Measurements from ENCODE around the gene ZNF318.
"Not testable (repeated sequence)": the region's sequence is repeated elsewhere in the genome, so short reads cannot be mapped to it uniquely, and the experiment has no call there.

Gene ZNF318

GRCh38 chr6:43369174-43370002 lies at the start of gene ZNF318:
Gene ZNF318 (minus strand): TSS chr6:43369647. CDS start chr6:43369365, 282 bp downstream.
- FAIRE-seq, result peak; percentile 8

GRCh38 chr6:43416935-43417334 lies 47.5 kb upstream of the ZNF318 start:
- FAIRE-seq, result no peak

DNA sequence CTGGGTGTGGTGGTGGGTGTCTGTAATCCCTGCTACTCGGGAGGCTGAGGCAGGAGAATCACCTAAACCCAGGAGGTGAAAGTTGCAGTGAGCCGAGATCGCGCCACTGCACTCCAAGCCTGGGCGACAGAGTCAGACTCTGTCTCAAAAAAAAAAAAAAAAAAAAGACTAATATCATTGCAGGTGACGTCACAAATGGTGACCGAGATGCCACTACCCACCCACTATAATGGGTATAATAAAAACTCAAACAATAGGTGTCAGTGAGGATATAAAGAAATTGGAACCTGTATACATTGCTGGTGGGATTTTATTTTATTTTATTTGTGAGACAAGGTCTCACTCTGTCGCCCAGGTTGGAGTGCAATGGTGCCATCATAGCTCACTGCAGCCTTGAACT lies 45.8 kb upstream of the ZNF318 start:
- FAIRE-seq, result not testable (repeated sequence)

GRCh38 chr6:43413002-43413401 lies 43.6 kb upstream of the ZNF318 start:
- FAIRE-seq, result no peak

DNA sequence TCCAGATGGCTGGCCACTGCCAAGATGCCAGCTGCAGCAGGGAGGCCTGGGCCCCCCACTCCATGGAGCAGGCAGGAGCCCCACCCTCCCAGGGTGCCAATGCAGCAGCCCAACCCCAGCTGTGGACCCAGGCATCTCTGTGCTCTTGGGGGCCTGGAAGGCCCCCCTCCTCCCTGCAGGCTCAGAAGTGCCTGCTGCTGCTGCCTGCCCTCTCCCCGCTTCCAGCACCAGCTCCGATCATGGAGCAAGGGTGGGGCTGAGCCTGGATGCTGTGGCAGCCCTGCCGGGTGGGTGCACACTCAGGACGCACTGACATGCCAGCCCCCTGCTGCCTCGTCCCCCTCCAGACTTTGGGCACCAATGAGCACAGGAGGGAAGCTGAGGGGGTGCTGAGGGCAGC lies 43.1 kb upstream of the ZNF318 start:
- FAIRE-seq, result no peak

GRCh38 chr6:43410776-43411175 lies 41.3 kb upstream of the ZNF318 start:
- FAIRE-seq, result not testable (repeated sequence)

GRCh38 chr6:43408259-43408658 lies 38.8 kb upstream of the ZNF318 start:
- no peak for FAIRE-seq

GRCh38 chr6:43407296-43407695 lies 37.8 kb upstream of the ZNF318 start:
- FAIRE-seq, result no peak

- FAIRE-seq, result no peak
These were observed 35.9 kb upstream of the ZNF318 start for GRCh38 chr6:43405354-43405753.

GRCh38 chr6:43402820-43403219 lies 33.4 kb upstream of the ZNF318 start:
- no peak for FAIRE-seq

DNA sequence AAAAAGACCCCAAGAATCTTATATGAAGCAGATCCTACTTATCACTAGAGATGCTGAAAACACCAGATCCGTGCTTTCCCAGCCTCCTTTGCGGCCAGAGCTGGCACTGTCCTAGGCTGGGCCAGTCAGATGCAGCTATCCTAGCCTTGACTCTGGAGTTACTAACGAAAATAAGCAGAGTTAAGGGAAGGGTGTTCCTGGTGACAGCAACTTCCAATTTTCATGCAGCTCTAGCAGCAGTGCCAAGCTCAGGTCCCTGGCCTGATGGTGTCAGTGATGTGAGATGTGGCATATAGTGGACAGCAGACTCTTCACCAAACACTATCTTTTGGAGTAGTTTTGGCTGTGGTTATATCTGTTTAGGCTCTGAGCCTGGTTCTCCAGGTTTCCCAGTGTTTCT lies 32.3 kb upstream of the ZNF318 start:
- FAIRE-seq, result no peak

DNA sequence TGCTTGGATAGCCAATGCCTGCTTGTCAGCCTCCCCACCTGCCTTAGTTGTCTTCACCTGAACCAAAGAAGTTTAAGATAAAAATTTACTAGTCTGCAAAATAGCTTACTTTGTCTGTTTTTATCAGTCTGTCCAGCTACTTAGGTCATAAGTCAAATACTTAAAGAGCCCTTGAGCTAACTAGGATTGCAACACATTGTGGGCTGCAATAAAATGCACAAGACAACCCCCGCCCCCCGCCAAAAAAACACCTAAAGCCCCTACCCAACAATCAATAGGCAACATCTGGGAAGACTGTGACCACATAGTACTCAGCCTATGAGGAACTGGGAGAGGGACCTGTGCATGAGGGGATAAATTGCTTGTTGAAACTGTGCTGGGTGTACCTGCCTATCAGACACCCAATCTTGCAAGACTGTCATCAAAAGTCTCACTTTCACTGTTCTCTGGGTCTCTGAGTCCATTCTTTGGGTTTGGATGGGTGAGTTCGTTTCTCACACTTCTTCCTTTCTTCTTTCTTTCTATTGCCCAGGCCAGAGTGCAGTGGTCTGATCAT lies 30.6 kb upstream of the ZNF318 start:
- FAIRE-seq, result no peak

DNA sequence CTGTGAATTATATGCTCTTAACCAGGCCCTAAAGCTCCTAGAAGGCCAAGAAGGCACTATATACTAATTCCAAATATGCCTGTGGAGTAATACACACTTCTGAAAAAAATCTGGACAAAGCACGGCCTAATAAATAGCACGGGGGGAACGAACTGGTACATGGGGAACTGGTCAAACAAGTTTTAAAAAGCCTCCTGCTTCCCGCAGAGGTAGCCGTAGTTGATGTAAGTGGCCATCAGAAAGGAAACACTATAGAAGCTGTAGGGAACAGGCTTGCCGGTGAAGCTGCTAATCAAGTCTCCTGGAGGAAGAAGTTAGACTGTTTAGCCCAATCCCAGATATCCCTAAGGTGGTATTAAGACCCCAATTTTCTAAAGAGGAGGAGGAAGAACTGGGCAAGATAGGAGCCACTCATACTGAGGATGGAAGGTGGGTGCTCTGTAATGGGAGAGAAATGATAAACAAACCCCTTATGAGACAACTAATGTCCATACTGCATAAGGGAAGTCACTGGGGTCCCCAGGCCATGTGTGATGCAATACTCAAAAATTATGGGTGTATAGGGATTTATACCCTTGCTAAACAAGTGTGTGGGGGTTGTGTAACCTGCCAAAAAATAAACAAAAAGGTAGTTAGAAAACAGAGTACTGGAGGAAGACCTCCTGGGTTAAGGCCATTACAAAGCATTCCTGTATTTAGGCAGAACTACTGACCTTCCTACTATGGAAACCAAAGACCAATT lies 27.1 kb upstream of the ZNF318 start:
- no peak for FAIRE-seq

DNA sequence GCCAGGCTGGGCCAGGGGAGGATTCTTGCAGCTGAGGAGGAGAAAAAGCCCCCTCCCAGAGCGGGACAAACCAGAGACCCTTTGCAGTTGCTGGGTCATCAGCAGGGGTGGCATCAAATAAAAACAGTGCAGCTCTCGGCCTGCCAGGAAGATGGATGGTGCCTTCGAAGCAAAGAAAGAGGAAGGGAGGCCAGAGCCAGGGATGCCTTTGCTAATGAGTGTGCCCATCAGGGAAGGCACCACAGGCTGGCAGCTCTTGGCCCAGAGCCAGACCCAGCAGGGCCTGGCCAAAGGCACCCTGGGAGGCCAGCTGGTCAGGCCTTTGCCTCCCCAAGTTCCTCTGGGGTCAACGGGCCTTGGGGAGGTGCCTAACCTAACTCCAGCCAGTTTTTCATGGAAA lies 26.3 kb upstream of the ZNF318 start:
- no peak for FAIRE-seq

GRCh38 chr6:43394982-43395381 lies 25.5 kb upstream of the ZNF318 start:
- no peak for FAIRE-seq

- FAIRE-seq, result no peak
These were observed 24.2 kb upstream of the ZNF318 start for GRCh38 chr6:43393602-43394001.

GRCh38 chr6:43393133-43393532 lies 23.7 kb upstream of the ZNF318 start:
- FAIRE-seq, result not testable (repeated sequence)

DNA sequence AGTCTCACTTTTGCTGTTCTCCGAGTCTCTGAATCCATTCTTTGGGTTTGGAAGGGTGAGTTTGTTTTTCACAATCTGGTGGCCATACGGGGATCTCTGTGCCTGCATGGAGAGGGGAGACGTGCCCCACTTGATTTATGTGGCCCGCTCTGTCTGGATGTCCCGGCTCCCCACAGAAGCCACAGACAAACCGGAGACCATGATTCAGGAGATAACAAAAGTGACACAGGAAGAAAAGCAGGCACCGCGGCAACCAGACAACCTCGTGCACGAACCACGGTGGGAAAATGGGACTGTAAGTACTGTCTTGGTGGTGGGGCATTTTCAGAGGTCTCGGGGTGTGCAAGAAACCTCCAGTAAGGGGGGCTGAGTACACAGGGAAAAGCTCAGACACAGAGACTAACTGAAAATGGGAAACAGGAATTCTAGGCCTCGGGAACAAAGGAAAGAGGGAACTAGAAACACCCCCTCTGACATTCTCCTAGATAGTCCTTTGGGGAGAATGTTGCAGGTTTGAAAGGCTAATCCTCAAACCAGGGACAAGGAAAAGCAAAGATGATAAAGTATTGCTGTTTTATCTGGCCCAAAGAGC lies 22.1 kb upstream of the ZNF318 start:
- FAIRE-seq, result no peak

GRCh38 chr6:43390753-43391439 lies 21.4 kb upstream of the ZNF318 start:
- not testable (repeated sequence) for FAIRE-seq

DNA sequence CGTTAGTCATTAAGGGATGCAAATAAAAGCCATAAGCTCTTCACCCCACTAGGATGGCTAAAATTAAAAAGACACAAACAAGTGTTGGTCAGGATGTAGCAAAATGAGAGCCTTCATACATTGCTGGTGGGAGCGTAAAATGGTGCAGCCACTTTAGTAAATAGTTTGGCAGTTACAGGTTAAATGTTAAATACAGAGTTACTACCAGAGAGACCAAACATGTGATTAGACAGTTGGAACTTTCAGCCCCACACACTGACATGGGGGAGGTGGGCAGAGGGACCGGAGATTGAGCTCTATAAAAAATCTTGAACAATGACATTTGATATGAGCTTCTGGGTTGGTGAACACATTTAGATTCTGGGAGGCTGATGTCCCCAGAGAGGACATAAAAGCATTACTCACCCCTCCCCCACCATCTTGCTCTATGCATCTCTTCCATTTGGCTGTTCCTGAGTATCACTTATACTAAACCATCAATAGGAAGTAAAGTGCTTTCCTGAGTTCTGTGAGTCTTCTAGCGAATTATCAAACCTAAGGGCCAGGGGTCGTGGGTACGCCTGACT lies 20.4 kb upstream of the ZNF318 start:
- no peak for FAIRE-seq

GRCh38 chr6:43386492-43386891 lies 17.0 kb upstream of the ZNF318 start:
- FAIRE-seq, result peak; percentile 55

DNA sequence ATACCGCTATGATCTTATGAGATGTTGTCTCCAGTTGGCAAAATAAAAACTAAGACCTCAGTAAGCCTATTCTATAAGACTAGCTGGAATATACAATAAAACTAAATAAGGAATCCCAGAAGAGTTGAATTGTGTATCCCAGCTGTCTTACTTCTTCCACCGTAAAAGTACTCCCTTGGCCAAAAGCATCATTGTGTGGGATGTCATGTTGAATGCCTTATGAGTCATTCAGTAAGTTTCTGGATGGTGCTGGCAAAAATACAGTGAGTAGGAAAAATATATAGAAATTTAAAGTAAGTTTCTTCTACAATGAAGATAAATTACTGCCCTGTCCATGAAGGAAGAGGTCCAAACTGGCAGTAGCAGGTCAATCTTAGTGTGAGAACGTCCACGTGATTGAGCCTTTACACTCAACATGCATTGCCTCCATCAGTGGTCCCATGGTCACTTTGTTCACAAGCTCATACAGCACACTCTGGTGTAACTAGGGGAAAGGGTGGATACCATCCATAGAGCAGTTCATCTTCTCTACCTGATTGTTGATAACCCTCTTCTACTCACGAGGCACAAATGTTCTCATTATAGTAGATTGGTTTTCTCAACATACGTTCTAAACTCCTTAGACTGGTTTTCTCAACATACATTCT lies 13.7 kb upstream of the ZNF318 start:
- FAIRE-seq, result no peak
